Myometrial cell (primary cell): ENCODE measurements around the gene KRT39. TPM values are rescaled to one million over a fixed set of nuclear protein-coding genes. Genes with fewer than 3 reads are reported as not detected.

Source experiments
- total RNA-seq: library from RNA; depleted of rRNA; stranded (reverse); fragments of >200 nt; gene quantifications from 2 replicates; pipeline ENCODE4 v1.2.3, GENCODE V29; 2015

Gene KRT39
- not detected in 2 replicates for total RNA-seq

DNA sequence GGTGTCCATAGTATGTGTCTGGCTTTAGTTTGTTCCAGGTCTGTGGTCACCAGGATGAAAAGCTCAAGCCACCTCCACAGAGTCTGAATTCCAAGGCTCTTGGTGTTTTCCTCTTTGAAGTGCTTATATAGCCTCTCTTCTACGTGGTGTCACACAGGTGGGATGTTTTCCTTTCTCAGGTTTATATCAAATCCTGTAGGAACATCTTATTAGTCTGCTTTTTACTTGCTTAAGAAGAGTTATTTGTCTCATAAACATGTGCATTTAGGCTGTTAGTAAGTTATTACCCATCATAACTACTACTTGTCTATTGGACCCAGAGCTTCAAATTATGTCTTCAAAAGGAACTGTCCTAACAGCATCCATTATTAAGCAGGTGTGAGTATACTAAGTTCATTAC is at the start of gene KRT39:
KRT39 (minus strand) TSS at position 101 of the 400 bp plus-strand sequence; CDS start at position 9, 92 bp downstream.

DNA sequence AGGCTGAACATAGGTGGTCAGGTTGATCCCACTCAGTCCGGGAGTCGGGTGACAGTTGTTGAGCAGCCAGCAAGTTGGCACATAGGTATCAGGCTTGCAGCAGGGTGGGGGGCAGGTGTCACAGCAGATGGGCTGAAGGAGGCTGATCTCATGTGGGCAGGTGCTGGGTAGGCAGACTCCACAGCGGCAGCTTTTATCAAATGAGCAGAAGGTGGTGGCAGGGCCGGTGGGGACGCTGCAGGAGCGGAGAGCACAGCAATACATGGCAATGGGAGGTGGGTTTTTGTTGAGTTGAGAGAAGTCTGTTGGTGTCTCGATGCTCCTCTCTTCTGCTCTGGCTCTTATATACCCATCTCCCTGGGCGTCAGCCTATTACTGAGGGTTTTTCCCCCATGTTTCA is 42.1 kb upstream of the KRT39 start, which contains the start of gene KRTAP3-1:
KRTAP3-1 (minus strand) TSS at position 318 of the 400 bp plus-strand sequence; CDS start at position 264, 54 bp downstream.

DNA sequence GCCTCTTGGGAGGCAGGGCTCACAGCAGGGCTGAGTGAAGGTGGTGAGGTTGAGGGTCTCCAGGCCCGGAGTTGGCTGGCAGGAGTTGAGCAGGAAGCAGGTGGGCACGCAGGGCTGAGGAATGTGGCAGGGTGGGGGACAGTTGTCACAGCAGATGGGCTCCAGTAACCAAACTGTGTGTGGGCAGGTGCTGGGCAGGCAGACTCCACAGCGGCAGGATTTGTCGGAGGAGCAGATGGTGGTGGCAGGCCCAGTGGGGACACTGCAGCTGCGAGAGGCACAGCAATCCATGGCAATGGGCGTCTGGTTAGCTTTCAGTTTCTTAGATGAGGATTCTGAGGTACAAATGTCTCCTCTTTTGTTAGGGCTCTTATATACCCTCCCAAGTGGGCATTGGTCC is 32.8 kb upstream of the KRT39 start, which contains the start of gene KRTAP3-2:
KRTAP3-2 (minus strand) TSS at position 344 of the 400 bp plus-strand sequence; CDS start at position 291, 53 bp downstream.

DNA sequence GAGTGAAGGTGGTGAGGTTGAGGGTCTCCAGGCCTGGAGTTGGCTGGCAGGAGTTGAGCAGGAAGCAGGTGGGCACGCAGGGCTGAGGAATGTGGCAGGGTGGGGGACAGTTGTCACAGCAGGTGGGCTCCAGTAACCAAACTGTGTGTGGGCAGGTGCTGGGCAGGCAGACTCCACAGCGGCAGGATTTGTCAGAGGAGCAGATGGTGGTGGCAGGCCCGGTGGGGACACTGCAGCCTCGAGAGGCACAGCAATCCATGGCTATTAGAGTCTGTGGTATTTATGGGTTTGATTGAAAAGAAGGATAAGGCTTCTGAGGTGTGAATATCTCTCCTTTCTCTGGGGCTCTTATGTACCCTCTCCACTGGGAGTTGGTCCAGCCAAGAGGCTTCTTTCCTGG is 27.1 kb upstream of the KRT39 start, which contains the start of gene KRTAP3-3:
KRTAP3-3 (minus strand) TSS at position 326 of the 400 bp plus-strand sequence; CDS start at position 259, 67 bp downstream.

DNA sequence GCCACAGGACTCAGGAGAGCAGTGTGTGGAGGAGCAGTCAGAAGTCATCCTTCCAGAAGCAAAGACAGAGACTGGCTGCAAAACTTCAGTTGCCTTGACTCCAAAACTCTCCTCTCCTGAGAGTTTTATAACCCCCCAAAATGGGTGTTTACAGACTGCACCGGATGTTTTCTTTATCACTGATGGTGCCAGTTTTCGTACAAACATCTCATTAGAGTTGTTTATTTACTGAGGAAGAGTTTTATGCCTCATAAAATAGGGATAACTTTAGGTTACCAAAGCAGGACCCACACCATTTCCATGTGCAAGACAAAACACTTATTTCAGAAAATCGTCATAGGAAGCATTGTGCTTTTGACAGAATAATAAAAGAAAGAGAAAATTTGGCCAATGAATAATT is 17.5 kb upstream of the KRT39 start, which contains the start of gene KRT40:
KRT40 (minus strand) TSS at position 101 of the 400 bp plus-strand sequence; CDS start at position 48, 53 bp downstream.

DNA sequence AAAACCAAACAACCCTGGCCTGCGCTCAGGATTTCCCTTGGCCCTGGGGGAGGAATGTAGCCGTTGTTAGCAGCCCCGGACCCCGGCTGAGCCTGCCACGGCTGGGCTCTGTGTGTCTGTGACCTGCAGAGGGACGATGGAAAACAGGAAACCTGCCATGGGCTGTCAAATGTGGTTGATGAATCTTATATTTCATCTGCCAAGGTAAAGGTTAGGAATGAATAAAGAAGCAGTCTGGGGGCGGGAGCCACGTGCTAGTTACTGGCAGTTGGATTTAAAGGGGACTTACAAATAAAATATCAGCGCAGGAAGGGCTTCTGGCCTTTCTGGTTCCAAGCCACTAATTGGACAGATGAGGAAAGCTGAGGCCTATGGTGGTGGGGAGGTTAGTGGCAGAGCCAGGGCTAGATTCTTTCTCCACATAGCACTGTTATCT is 29.3 kb downstream of the KRT39 start, which contains the start of gene KRT23:
KRT23 (minus strand) TSS at position 263 of the 436 bp plus-strand sequence. CDS start 1,043 bp downstream, outside the sequence.

Other genes starting within 250 kb of the KRT39 start
- gene KRT25, start 211.6 kb downstream of the KRT39 start, total RNA-seq: not detected in 2 replicates
- gene KRT26, start 194.7 kb downstream of the KRT39 start, total RNA-seq: not detected in 2 replicates
- not detected in 2 replicates for gene KRT27, start 184.4 kb downstream of the KRT39 start, total RNA-seq
- gene KRT28, start 167.0 kb downstream of the KRT39 start, total RNA-seq: not detected in 2 replicates
- 14.4 and 20.9 TPM in 2 replicates for gene KRT10, start 144.3 kb downstream of the KRT39 start, total RNA-seq
- gene KRT12, start 99.7 kb downstream of the KRT39 start, total RNA-seq: under 0.01 TPM in 1 of 2 replicates, not detected in the other
- not detected in 2 replicates for gene KRT20, start 81.7 kb downstream of the KRT39 start, total RNA-seq
- gene KRT23, start 29.3 kb downstream of the KRT39 start, total RNA-seq: 3.5 and 4.3 TPM in 2 replicates
- not detected in 2 replicates for gene KRT40, start 17.4 kb upstream of the KRT39 start, total RNA-seq
- not detected in 2 replicates for gene KRTAP3-3, start 27.2 kb upstream of the KRT39 start, total RNA-seq
- gene KRTAP3-2, start 33.0 kb upstream of the KRT39 start, total RNA-seq: not detected in 2 replicates
- not detected in 2 replicates for gene KRTAP3-1, start 42.2 kb upstream of the KRT39 start, total RNA-seq
- 15.4 and 18.2 TPM in 2 replicates for gene KRTAP1-5, start 60.3 kb upstream of the KRT39 start, total RNA-seq
- gene KRTAP1-4, start 63.2 kb upstream of the KRT39 start, total RNA-seq: not detected in 2 replicates
- gene KRTAP1-3, start 67.9 kb upstream of the KRT39 start, total RNA-seq: not detected in 2 replicates
- gene KRTAP1-1, start 74.5 kb upstream of the KRT39 start, total RNA-seq: 0.35 TPM in 1 of 2 replicates, not detected in the other
- gene KRTAP2-1, start 80.4 kb upstream of the KRT39 start, total RNA-seq: not detected in 2 replicates
- gene KRTAP2-2, start 88.3 kb upstream of the KRT39 start, total RNA-seq: not detected in 2 replicates
- 0.89 TPM in 1 of 2 replicates, not detected in the other for gene KRTAP2-3, start 93.2 kb upstream of the KRT39 start, total RNA-seq
- gene KRTAP2-4, start 98.9 kb upstream of the KRT39 start, total RNA-seq: not detected in 2 replicates
- gene KRTAP4-7, start 117.2 kb upstream of the KRT39 start, total RNA-seq: not detected in 2 replicates
- gene KRTAP4-8, start 131.2 kb upstream of the KRT39 start, total RNA-seq: not detected in 2 replicates
- gene KRTAP4-16, start 135.3 kb upstream of the KRT39 start, total RNA-seq: not detected in 2 replicates
- gene KRTAP4-9, start 138.4 kb upstream of the KRT39 start, total RNA-seq: not detected in 2 replicates
- not detected in 2 replicates for gene KRTAP4-11, start 151.4 kb upstream of the KRT39 start, total RNA-seq
- not detected in 2 replicates for gene KRTAP4-12, start 157.2 kb upstream of the KRT39 start, total RNA-seq
- gene KRTAP4-6, start 173.6 kb upstream of the KRT39 start, total RNA-seq: not detected in 2 replicates
- gene KRTAP4-5, start 182.9 kb upstream of the KRT39 start, total RNA-seq: not detected in 2 replicates
- not detected in 2 replicates for gene KRTAP4-4, start 193.8 kb upstream of the KRT39 start, total RNA-seq
- not detected in 2 replicates for gene KRTAP4-3, start 201.3 kb upstream of the KRT39 start, total RNA-seq
- gene KRTAP4-2, start 211.3 kb upstream of the KRT39 start, total RNA-seq: not detected in 2 replicates
- not detected in 2 replicates for gene KRTAP4-1, start 218.0 kb upstream of the KRT39 start, total RNA-seq
- gene KRTAP9-1, start 222.9 kb upstream of the KRT39 start, total RNA-seq: not detected in 2 replicates